GM12878 (cell line): ENCODE measurements around the gene NPW. TPM values are rescaled to one million over a fixed set of nuclear protein-coding genes. Genes with fewer than 3 reads are reported as not detected.

Source experiments
- ATAC-seq: fragments of 200-7000 bp; cut with Tn5 transposase; 3 replicates; pipeline ENCODE4 v1.9.1; 2020; ENCODE audit warnings: mild to moderate bottlenecking, moderate library complexity
- BruUV-seq: library from RNA; stranded (reverse); fragments of 400-500 nt; replicated peaks from 2 replicates; lab custom pipeline; 2021; lab: Mats Ljungman, UMichigan
- CTCF ChIA-PET: fragments of 300-600 bp; sonication (Branson Sonifier 250); formaldehyde crosslinking; extraction: SDS; loops from one replicate; lab custom pipeline; 2021; ENCODE audit warnings: inconsistent platforms; lab: Yijun Ruan, JAX
- POLR2A ChIA-PET: fragments of 350-600 bp; formaldehyde crosslinking; extraction: SDS; loops from one replicate; lab custom pipeline; 2021; ENCODE audit warnings: inconsistent platforms; lab: Charles Lee
- RAD21 ChIA-PET: fragments of 300-600 bp; sonication (Branson Sonifier 250); formaldehyde crosslinking; loops from one replicate; lab custom pipeline; 2023; ENCODE audit warnings: antibody characterized with exemption; ENCODE audit not compliant: unreplicated experiment; lab: Charles Lee
- SMC1A ChIA-PET: fragments of 300-600 bp; sonication (Branson Sonifier 250); formaldehyde crosslinking; loops from one replicate; lab custom pipeline; 2023; ENCODE audit not compliant: unreplicated experiment, uncharacterized antibody; lab: Charles Lee
- DNase-seq: peaks from one replicate; pipeline ENCODE4 v3.0.0-alpha.2; 2011; ENCODE audit warnings: low read depth, low spot score
- FAIRE-seq: peaks from 3 replicates; lab custom pipeline; 2011; peaks lifted over from hg19 to GRCh38; lab: Jason Lieb, UNC
- H2AFZ ChIP-seq: 2 replicates; pipeline ENCODE4 v1.6.0; 2011; ENCODE audit warnings: low read depth, low read length, control low read depth; ENCODE audit not compliant: control insufficient read depth
- H3K27ac ChIP-seq: 2 replicates; pipeline ENCODE4 v1.5.1; 2011; ENCODE audit warnings: control low read depth; ENCODE audit not compliant: control insufficient read depth, insufficient read depth
- H3K27me3 ChIP-seq, 2 experiments: replicated peaks in 1 of 2; 2 replicates each; pipeline versions ENCODE4 v1.6.0 to v1.6.1; 2011; ENCODE audit warnings: low read length in 1 of 2; ENCODE audit not compliant: control insufficient read depth in 2 of 2, insufficient read depth in 2 of 2
- H3K36me3 ChIP-seq, 2 experiments: 2 replicates each; pipeline ENCODE4 v1.5.1; 2011; ENCODE audit warnings: low read length in 1 of 2; ENCODE audit not compliant: control insufficient read depth in 2 of 2, insufficient read depth in 2 of 2
- H3K4me1 ChIP-seq: 2 replicates; pipeline ENCODE4 v1.6.1; 2011; ENCODE audit warnings: mild to moderate bottlenecking, low read length, moderate library complexity, mixed read lengths; ENCODE audit not compliant: control insufficient read depth, insufficient read depth
- H3K4me2 ChIP-seq: 2 replicates; pipeline ENCODE4 v1.6.0; 2011; ENCODE audit warnings: control low read depth; ENCODE audit not compliant: control insufficient read depth, insufficient read depth
- H3K4me3 ChIP-seq: fragments of 200-600 bp; sonication (generic); 2 replicates; pipeline ENCODE4 v1.5.1; 2016
- H3K79me2 ChIP-seq: 2 replicates; pipeline ENCODE4 v1.6.0; 2011; ENCODE audit warnings: low read length; ENCODE audit not compliant: control insufficient read depth, insufficient read depth
- H3K9ac ChIP-seq: 2 replicates; pipeline ENCODE4 v1.8.0; 2011; ENCODE audit warnings: low read length, control low read depth, mixed read lengths; ENCODE audit not compliant: control insufficient read depth, insufficient read depth
- H3K9me3 ChIP-seq: replicated peaks from 3 replicates; pipeline ENCODE4 v1.5.1; 2011; ENCODE audit warnings: mild to moderate bottlenecking, low read length; ENCODE audit not compliant: control insufficient read depth, insufficient read depth
- H4K20me1 ChIP-seq: 2 replicates; pipeline ENCODE4 v1.6.0; 2011; ENCODE audit not compliant: control insufficient read depth, insufficient read depth
- BMI1 ChIP-seq: fragments of 450-650 bp; IDR thresholded peaks from 2 replicates; pipeline ENCODE4 v1.6.1; 2016; ENCODE audit warnings: mild to moderate bottlenecking, moderate library complexity, borderline replicate concordance
- WGBS: methylation state at CpG from one replicate; pipeline ENCODE4 v1.1.6; 2016; ENCODE audit warnings: low lambda C conversion rate; ENCODE audit not compliant: insufficient replicate concordance, insufficient coverage; ENCODE audit errors: missing lambda C conversion rate; 5-methylcytosine and 5-hydroxymethylcytosine counted together
- in situ Hi-C: fragments of 300-500 bp; cut with MboI; formaldehyde crosslinking; loops from 9 replicates; pipeline ENCODE4 v1.14.3; 2018; ENCODE audit warnings: mixed read lengths
- intact Hi-C: fragments of 100-400 bp; cut with micrococcal nuclease; formaldehyde crosslinking; loops from one replicate; pipeline ENCODE4 v1.14.2; 2022; ENCODE audit not compliant: unreplicated experiment
- polyA plus RNA-seq, 11 experiments: library from polyadenylated mRNA; depleted of rRNA in 4 of 11; unstranded in 6 of 11; stranded (reverse) in 5 of 11; fragments of >200 nt; fragmentation: Nextera tagmentation in 4 of 11; fragmentation: Illumina TruSeq in 1 of 11; extraction: Ambion mirVana in 4 of 11; extraction: Trizol in 1 of 11; gene quantifications; 1 replicate in 1 of 11; 2 replicates in 10 of 11; pipeline versions ENCODE4 v1.2.1 to v1.2.3, GENCODE V29; 2011 to 2016; ENCODE audit warnings: inconsistent platforms in 2 of 11, missing spikeins in 2 of 11, low read depth in 1 of 11
- total RNA-seq, 4 experiments: library from RNA; depleted of rRNA in 3 of 4; stranded (reverse); fragments of >200 nt in 3 of 4; fragmentation: Illumina TruSeq in 1 of 4; extraction: Trizol in 1 of 4; gene quantifications; 2 replicates each; pipeline versions ENCODE4 v1.2.1 to v1.2.3, GENCODE V29; 2013 to 2021
- TF ChIP-seq, protein P1 (sequence below): fragments of 450-650 bp; IDR thresholded peaks from 2 replicates; pipeline ENCODE4 v1.6.1; 2018; ENCODE audit warnings: mild to moderate bottlenecking, low read depth, moderate library complexity; ENCODE audit not compliant: partially characterized antibody

Gene NPW
- total and polyA plus RNA-seq, 10 of the 15 experiments (the other 5 are each of a cell fraction or from before 2014, with no cell fraction given): 0.23 to 2.5 (median 0.98) TPM; not detected in 4

GRCh38 chr16:1985466-1986150, 34.0 kb upstream of the NPW start:
- Histone ChIP-seq H3K79me2 (no peaks in the 10 kb centered on the region; the same call in none of the 2 replicates), H3K4me3 (peak overlapping the region; percentile 87), H3K9me3 (no peaks in the 10 kb centered on the region), H3K4me1 (peaks cover 30% of the 10 kb centered on the region), H3K36me3 (peaks cover 5 to 6% of the 10 kb centered on the region in 2 experiments; a peak in 3 of 4 replicates), H3K27me3 (0 out of 4 replicates have a peak, but pooled peaks cover 0 to 3% of the 10 kb centered on the region in 2 experiments), H4K20me1 (no peaks in the 10 kb centered on the region), H3K9ac (peak overlapping the region; percentile 80), H3K4me2 (peak overlapping the region; percentile 95), H3K27ac (no peak overlapping the region), H2AFZ (no peak overlapping the region)
- no TSS peak for BruUV-seq
- ChIA-PET POLR2A (interaction anchor here (0.5 to 4.7 kb wide), 3 partner anchors 14 to 124 kb away, joined by 7 to 21 read pairs (median 8); partner anchors contain the start of genes RPS2 and TBL3), RAD21 (no interaction called here), SMC1A (no interaction called here), CTCF (interaction anchor here (0.6 to 1.6 kb wide), 2 partner anchors 16 to 18 kb away, joined by 3 to 6 read pairs; no protein-coding TSS in a partner anchor)
- FAIRE-seq: no peak
- DNase-seq: no peak
- ATAC-seq: no peak
- in situ Hi-C loops (no loop called here), intact Hi-C loops (no loop called here)
- WGBS: 90% methylated on average over 14 of the region's 14 CpGs
- TF ChIP-seq BMI1: no peak
- TF ChIP-seq, protein P1, sequence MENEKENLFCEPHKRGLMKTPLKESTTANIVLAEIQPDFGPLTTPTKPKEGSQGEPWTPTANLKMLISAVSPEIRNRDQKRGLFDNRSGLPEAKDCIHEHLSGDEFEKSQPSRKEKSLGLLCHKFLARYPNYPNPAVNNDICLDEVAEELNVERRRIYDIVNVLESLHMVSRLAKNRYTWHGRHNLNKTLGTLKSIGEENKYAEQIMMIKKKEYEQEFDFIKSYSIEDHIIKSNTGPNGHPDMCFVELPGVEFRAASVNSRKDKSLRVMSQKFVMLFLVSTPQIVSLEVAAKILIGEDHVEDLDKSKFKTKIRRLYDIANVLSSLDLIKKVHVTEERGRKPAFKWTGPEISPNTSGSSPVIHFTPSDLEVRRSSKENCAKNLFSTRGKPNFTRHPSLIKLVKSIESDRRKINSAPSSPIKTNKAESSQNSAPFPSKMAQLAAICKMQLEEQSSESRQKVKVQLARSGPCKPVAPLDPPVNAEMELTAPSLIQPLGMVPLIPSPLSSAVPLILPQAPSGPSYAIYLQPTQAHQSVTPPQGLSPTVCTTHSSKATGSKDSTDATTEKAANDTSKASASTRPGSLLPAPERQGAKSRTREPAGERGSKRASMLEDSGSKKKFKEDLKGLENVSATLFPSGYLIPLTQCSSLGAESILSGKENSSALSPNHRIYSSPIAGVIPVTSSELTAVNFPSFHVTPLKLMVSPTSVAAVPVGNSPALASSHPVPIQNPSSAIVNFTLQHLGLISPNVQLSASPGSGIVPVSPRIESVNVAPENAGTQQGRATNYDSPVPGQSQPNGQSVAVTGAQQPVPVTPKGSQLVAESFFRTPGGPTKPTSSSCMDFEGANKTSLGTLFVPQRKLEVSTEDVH: no peak
